Measurements from ENCODE around the gene POLR1G. TPM values are rescaled to one million over a fixed set of nuclear protein-coding genes. Genes with fewer than 3 reads are reported as not detected.
A peak's percentile ranks its signal among the peaks of the same experiment; 100 is the strongest.

The POLR1G gene
- total and polyA plus RNA-seq, 9 of the 15 experiments (the other 6 are each of a cell fraction or from before 2014, with no cell fraction given) = 3.0 to 50.1 (median 27.4) TPM

DNA sequence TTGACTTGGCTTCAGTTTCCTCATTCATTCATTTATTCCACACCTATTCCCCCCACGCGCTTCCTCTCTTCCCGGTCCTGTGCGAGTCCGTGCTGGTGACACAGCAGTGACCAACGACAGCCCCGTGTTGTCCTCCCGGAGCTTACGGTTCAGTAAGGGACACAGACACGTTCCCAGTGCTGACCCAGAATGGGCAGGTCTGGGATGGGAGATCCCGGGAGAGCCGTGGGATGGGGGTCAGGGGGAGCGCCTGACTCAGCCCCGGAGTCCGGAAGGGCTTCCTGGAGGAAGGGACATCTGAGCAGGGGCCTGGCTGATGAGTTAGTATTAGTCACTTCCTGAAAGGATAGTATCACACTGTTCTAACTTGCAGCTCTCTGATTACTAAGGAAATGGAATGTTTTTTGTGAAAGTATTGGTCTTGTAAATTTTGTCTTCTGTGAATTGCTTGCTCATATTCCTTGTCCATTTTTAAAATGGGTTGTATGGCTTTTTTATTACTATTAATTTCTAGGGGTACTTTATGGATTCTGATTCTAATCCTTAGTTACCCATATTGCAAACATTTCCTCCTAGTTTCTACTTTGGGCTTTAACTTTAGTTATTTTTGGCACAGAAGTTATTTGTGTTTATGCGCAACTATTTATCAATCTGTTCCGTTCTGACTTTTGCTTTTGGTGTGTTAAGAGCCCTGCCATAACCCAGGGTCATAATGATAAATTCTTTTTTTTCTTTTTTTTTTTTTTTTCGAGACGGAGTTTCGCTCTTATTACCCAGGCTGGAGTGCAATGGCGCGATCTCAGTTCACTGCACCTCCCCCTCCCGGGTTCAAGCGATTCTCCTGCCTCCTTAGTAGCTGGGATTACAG lies 18.0 kb downstream of the POLR1G start (continued):
- TF ChIP-seq, protein P1, sequence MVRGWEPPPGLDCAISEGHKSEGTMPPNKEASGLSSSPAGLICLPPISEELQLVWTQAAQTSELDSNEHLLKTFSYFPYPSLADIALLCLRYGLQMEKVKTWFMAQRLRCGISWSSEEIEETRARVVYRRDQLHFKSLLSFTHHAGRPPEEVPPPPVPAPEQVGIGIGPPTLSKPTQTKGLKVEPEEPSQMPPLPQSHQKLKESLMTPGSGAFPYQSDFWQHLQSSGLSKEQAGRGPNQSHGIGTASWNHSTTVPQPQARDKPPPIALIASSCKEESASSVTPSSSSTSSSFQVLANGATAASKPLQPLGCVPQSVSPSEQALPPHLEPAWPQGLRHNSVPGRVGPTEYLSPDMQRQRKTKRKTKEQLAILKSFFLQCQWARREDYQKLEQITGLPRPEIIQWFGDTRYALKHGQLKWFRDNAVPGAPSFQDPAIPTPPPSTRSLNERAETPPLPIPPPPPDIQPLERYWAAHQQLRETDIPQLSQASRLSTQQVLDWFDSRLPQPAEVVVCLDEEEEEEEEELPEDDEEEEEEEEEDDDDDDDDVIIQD (CRISPR knock-in tag; IDR thresholded peaks at IDR 0.05) = no peak
- TF ChIP-seq, protein P2, sequence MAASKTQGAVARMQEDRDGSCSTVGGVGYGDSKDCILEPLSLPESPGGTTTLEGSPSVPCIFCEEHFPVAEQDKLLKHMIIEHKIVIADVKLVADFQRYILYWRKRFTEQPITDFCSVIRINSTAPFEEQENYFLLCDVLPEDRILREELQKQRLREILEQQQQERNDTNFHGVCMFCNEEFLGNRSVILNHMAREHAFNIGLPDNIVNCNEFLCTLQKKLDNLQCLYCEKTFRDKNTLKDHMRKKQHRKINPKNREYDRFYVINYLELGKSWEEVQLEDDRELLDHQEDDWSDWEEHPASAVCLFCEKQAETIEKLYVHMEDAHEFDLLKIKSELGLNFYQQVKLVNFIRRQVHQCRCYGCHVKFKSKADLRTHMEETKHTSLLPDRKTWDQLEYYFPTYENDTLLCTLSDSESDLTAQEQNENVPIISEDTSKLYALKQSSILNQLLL (CRISPR knock-in tag; IDR thresholded peaks at IDR 0.05; ENCODE audit: borderline replicate concordance) = no peak
- 0 out of 2 replicates have a peak, but pooled peaks have one; percentile 13 for TF ChIP-seq HLTF (IDR thresholded peaks at IDR 0.05)
- TF ChIP-seq EGR1 (conservative IDR thresholded peaks at IDR 0.05) = peak; percentile 40; the same call in 1 of the 2 replicates
- no peak for TF ChIP-seq NR2C1 (IDR thresholded peaks at IDR 0.05)
- TF ChIP-seq NR2C1 (tag; IDR thresholded peaks at IDR 0.05) = no peak
- no peak for TF ChIP-seq ATF1 (CRISPR knock-in tag; IDR thresholded peaks at IDR 0.05)
- TF ChIP-seq ATF1 (tag; IDR thresholded peaks at IDR 0.05) = 0 out of 2 replicates have a peak, but pooled peaks have one; percentile 48
- TF ChIP-seq PCBP2 (IDR thresholded peaks at IDR 0.05; ENCODE audit: low read depth, low read length, poor library complexity, severe bottlenecking) = no peak
- 0 out of 2 replicates have a peak, but pooled peaks have one; percentile 52 for TF ChIP-seq TARDBP (IDR thresholded peaks at IDR 0.05)
- TF ChIP-seq MIER1 (IDR thresholded peaks at IDR 0.05; ENCODE audit: low read depth) = peak; percentile 13
- TF ChIP-seq HSF4 (CRISPR knock-in tag; IDR thresholded peaks at IDR 0.05; ENCODE audit: borderline replicate concordance) = no peak
- no peak for TF ChIP-seq ZNF253 (CRISPR knock-in tag; conservative IDR thresholded peaks at IDR 0.05)
- TF ChIP-seq GABPB2 (CRISPR knock-in tag; conservative IDR thresholded peaks at IDR 0.05) = no peak
- TF ChIP-seq, protein P3, sequence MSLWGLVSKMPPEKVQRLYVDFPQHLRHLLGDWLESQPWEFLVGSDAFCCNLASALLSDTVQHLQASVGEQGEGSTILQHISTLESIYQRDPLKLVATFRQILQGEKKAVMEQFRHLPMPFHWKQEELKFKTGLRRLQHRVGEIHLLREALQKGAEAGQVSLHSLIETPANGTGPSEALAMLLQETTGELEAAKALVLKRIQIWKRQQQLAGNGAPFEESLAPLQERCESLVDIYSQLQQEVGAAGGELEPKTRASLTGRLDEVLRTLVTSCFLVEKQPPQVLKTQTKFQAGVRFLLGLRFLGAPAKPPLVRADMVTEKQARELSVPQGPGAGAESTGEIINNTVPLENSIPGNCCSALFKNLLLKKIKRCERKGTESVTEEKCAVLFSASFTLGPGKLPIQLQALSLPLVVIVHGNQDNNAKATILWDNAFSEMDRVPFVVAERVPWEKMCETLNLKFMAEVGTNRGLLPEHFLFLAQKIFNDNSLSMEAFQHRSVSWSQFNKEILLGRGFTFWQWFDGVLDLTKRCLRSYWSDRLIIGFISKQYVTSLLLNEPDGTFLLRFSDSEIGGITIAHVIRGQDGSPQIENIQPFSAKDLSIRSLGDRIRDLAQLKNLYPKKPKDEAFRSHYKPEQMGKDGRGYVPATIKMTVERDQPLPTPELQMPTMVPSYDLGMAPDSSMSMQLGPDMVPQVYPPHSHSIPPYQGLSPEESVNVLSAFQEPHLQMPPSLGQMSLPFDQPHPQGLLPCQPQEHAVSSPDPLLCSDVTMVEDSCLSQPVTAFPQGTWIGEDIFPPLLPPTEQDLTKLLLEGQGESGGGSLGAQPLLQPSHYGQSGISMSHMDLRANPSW (CRISPR knock-in tag; IDR thresholded peaks at IDR 0.05) = no peak
- no peak for TF ChIP-seq ZNF174 (CRISPR knock-in tag; IDR thresholded peaks at IDR 0.05)
- TF ChIP-seq SAP30 (IDR thresholded peaks at IDR 0.05; ENCODE audit: borderline replicate concordance, insufficient read depth, low read depth, low read length, poor library complexity, severe bottlenecking) = peak; percentile 53
- peak; percentile 54 for TF ChIP-seq MAFG (tag; conservative IDR thresholded peaks at IDR 0.05)
- TF ChIP-seq CCAR2 (IDR thresholded peaks at IDR 0.05; ENCODE audit: low read depth, low read length) = no peak
- TF ChIP-seq, protein P4, sequence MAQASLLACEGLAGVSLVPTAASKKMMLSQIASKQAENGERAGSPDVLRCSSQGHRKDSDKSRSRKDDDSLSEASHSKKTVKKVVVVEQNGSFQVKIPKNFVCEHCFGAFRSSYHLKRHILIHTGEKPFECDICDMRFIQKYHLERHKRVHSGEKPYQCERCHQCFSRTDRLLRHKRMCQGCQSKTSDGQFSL (CRISPR knock-in tag; IDR thresholded peaks at IDR 0.05) = peak; percentile 76
- TF ChIP-seq, protein P4 (tag; IDR thresholded peaks at IDR 0.05) = peak in 1 of 2 experiments; percentile 29; a peak in 1 of 4 replicates
- TF ChIP-seq ZNF384 (IDR thresholded peaks at IDR 0.05; ENCODE audit: low read depth, low read length) = peak; percentile 57
- TF ChIP-seq FOXJ2 (tag; IDR thresholded peaks at IDR 0.05) = no peak

All from K562 (cell line).